Glutamatergic neuron (in vitro differentiated cells): ENCODE results near the gene SNX33. TPM values are rescaled to one million over a fixed set of nuclear protein-coding genes. Genes with fewer than 3 reads are reported as not detected.

Experiments used
- DNase-seq: peaks from one replicate; pipeline ENCODE4 v3.0.0; 2022
- H3K27ac Mint-ChIP-seq: one replicate; pipeline ENCODE4 v1.8.0; 2020; ENCODE audit warnings: mild to moderate bottlenecking, mixed read lengths, inconsistent platforms; ENCODE audit not compliant: unreplicated experiment
- H3K27me3 Mint-ChIP-seq: one replicate; pipeline ENCODE4 v1.8.0; 2020; ENCODE audit warnings: mild to moderate bottlenecking, moderate library complexity, mixed read lengths, inconsistent platforms; ENCODE audit not compliant: unreplicated experiment
- H3K36me3 Mint-ChIP-seq: one replicate; pipeline ENCODE4 v1.8.0; 2020; ENCODE audit warnings: mild to moderate bottlenecking, mixed read lengths, inconsistent platforms; ENCODE audit not compliant: unreplicated experiment
- H3K4me1 Mint-ChIP-seq: one replicate; pipeline ENCODE4 v1.8.0; 2020; ENCODE audit warnings: mild to moderate bottlenecking, low read depth, mixed read lengths, inconsistent platforms; ENCODE audit not compliant: unreplicated experiment
- H3K4me3 Mint-ChIP-seq: one replicate; pipeline ENCODE4 v1.8.0; 2020; ENCODE audit warnings: mild to moderate bottlenecking, mixed read lengths, inconsistent platforms; ENCODE audit not compliant: unreplicated experiment
- H3K9me3 Mint-ChIP-seq: one replicate; pipeline ENCODE4 v1.8.0; 2020; ENCODE audit warnings: mild to moderate bottlenecking, moderate library complexity, mixed read lengths, inconsistent platforms; ENCODE audit not compliant: unreplicated experiment
- total RNA-seq: library from RNA; stranded (reverse); fragmentation: NEBNext Ultra II Directional; extraction: Animal tissue kit (Norgen Biotek cat#: 25700); gene quantifications from one replicate; pipeline ENCODE4 v1.2.1, GENCODE V29; 2021; ENCODE audit not compliant: unreplicated experiment
- TF ChIP-seq, protein P1 (sequence below): fragments of 200-600 bp; sonication (generic); IDR thresholded peaks from one replicate; pipeline ENCODE4 v1.5.0; 2021; ENCODE audit not compliant: partially characterized antibody, unreplicated experiment

The SNX33 gene
- total RNA-seq, 1 donor from 2014 or later: 21.2 TPM

DNA sequence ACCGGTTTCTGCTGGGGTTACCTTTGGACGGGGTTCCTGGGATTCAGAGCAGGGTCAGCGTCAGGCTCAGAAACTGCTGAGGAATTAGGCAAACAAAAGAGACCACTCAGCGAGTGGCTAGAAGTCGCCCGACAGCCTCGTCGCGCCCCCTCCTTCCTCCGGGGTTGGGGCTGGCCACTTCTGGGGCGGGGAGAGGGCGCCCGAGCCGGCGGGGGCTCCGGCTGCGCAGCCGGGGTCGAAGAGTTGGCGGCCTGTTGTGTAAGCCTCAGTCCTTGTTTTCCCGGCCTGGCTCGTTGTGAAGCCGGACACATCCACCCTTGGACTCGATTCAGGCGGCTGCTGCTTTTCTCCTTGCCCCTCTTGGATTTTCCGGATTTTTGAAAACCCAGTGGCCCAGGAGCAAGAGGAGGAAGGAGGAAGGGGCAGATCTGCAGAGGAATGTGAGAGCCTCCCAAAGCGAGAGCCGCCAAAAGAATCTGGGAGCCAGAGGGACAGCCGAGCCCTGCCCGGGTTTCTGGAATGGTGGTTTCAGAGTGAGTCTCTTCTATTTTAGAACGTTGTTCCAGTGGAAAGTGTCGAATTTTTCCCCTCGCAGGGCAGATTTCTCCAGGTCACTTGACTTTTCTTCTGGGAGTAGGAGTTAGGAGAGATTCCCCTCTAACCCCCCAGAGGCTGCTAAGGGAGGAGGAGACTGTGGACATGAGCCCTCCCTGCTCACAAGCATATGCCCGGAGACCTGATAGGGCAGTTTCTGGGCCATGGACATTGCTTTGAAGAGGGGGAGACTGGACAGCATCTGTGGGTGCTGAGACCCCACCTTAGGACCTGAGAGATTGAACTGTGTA, 666 bp downstream of the SNX33 start:
- peaks cover 6% of the 10 kb centered on the region for H3K36me3 Mint-ChIP-seq
- peaks cover 46% of the 10 kb centered on the region for H3K4me1 Mint-ChIP-seq
- H3K27me3 Mint-ChIP-seq: peaks cover 17% of the 10 kb centered on the region
- TF ChIP-seq, protein P1, sequence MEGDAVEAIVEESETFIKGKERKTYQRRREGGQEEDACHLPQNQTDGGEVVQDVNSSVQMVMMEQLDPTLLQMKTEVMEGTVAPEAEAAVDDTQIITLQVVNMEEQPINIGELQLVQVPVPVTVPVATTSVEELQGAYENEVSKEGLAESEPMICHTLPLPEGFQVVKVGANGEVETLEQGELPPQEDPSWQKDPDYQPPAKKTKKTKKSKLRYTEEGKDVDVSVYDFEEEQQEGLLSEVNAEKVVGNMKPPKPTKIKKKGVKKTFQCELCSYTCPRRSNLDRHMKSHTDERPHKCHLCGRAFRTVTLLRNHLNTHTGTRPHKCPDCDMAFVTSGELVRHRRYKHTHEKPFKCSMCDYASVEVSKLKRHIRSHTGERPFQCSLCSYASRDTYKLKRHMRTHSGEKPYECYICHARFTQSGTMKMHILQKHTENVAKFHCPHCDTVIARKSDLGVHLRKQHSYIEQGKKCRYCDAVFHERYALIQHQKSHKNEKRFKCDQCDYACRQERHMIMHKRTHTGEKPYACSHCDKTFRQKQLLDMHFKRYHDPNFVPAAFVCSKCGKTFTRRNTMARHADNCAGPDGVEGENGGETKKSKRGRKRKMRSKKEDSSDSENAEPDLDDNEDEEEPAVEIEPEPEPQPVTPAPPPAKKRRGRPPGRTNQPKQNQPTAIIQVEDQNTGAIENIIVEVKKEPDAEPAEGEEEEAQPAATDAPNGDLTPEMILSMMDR: no peak
- DNase-seq: peak; percentile 58
- H3K4me3 Mint-ChIP-seq: peak overlapping the region; percentile 91
- H3K9me3 Mint-ChIP-seq: peaks cover 18% of the 10 kb centered on the region
- peak overlapping the region; percentile 98 for H3K27ac Mint-ChIP-seq

DNA sequence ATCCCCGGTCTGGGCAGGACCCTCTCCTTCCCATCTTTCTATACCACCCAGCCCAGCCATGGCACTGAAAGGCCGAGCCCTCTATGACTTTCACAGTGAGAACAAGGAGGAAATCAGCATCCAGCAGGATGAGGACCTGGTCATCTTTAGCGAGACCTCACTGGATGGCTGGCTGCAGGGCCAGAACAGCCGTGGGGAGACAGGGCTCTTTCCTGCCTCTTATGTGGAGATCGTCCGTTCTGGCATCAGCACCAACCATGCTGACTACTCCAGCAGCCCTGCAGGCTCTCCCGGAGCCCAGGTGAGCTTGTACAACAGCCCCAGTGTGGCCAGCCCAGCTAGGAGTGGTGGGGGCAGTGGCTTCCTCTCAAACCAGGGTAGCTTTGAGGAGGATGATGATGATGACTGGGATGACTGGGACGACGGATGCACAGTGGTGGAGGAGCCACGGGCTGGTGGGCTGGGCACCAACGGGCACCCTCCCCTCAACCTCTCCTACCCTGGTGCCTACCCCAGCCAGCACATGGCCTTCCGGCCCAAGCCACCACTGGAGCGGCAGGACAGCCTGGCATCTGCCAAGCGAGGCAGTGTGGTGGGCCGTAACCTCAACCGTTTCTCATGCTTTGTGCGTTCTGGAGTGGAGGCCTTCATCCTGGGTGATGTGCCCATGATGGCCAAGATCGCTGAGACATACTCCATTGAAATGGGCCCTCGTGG, 1.5 kb downstream of the SNX33 start:
- Mint-ChIP-seq H3K27ac (peak overlapping the region; percentile 98), H3K9me3 (peaks cover 18% of the 10 kb centered on the region), H3K27me3 (peaks cover 17% of the 10 kb centered on the region), H3K4me3 (peak overlapping the region; percentile 91), H3K36me3 (peaks cover 6% of the 10 kb centered on the region), H3K4me1 (peaks cover 46% of the 10 kb centered on the region)
- TF ChIP-seq, protein P1: no peak
- no peak for DNase-seq

DNA sequence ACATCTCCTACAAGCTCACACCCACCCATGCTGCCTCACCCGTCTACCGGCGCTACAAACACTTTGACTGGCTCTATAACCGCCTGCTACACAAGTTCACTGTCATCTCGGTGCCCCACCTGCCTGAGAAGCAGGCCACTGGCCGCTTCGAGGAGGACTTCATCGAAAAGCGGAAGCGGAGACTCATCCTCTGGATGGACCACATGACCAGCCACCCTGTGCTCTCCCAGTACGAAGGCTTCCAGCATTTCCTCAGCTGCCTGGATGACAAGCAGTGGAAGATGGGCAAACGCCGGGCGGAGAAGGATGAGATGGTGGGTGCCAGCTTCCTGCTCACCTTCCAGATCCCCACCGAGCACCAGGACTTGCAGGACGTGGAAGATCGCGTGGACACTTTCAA, 2.1 kb downstream of the SNX33 start:
- no peak for DNase-seq
- peak overlapping the region; percentile 91 for H3K4me3 Mint-ChIP-seq
- H3K4me1 Mint-ChIP-seq: peaks cover 46% of the 10 kb centered on the region
- TF ChIP-seq, protein P1: no peak
- peaks cover 18% of the 10 kb centered on the region for H3K9me3 Mint-ChIP-seq
- H3K27ac Mint-ChIP-seq: no peak overlapping the region
- peaks cover 17% of the 10 kb centered on the region for H3K27me3 Mint-ChIP-seq
- peaks cover 6% of the 10 kb centered on the region for H3K36me3 Mint-ChIP-seq

DNA sequence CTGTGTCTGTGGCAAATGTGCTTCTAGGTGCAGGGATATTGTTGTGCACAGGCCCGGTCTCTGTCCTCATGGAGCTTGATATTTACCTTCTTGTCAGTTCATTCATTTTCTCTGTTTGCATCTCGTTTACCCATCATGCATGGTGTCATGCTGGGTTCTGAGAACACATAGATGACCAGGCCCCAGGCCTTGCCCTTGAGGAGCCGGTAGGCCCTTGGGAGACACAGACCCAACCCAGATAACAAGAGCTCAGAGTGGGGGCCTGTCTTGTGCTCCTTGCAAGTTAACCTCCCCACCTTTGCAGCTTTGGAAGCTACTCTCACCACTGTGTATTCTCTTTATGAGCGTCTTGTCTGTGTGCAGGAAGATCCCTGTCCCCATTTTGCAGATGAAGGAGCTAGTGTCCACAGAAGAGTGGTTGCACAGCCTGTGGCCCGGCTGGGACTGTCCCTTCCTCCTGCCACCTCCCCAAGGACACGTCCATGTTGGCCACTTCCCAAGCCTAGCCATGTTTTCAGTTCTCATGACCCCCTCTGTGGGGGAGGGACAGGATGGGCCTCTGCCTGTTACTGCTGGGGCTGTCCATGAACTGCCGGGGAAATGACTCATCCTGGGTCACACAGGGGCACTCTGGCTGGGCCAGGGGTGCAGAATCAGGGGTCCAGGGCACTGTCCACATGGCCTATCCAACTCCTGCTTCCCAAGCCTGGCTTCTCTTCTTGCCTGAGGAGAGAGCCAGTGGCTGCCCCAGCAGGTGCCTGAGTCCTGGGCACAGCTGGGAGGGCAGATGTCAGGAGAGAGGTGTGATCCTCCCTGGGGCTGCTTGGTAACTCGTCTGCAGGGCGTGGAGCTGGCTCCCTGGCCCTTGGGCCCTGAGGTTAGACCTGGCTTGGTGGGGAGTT, 3.4 kb downstream of the SNX33 start:
- H3K27ac Mint-ChIP-seq: peak overlapping the region; percentile 48
- peak overlapping the region; percentile 91 for H3K4me3 Mint-ChIP-seq
- DNase-seq: no peak
- H3K9me3 Mint-ChIP-seq: peaks cover 16% of the 10 kb centered on the region
- peaks cover 13% of the 10 kb centered on the region for H3K36me3 Mint-ChIP-seq
- TF ChIP-seq, protein P1: no peak
- H3K27me3 Mint-ChIP-seq: peaks cover 14% of the 10 kb centered on the region
- peaks cover 58% of the 10 kb centered on the region for H3K4me1 Mint-ChIP-seq
